MM.1S (cell line): ENCODE data around the gene TET3.

ENCODE experiments used
- DNase-seq: peaks from one replicate; pipeline ENCODE4 v3.0.0-alpha.2; 2015
- H2AFZ ChIP-seq: fragments of 300-600 bp; sonication (generic); 2 replicates; pipeline ENCODE4 v1.6.0; 2016; ENCODE audit warnings: antibody characterized with exemption, low read length
- H3F3A ChIP-seq: fragments of 300-600 bp; sonication (generic); 2 replicates; pipeline ENCODE4 v1.6.1; 2016; ENCODE audit warnings: mild to moderate bottlenecking, antibody characterized with exemption, low read length, moderate library complexity, mixed read lengths; ENCODE audit not compliant: insufficient read depth
- H3K27ac ChIP-seq: fragments of 300-600 bp; sonication (generic); 2 replicates; pipeline ENCODE4 v1.5.1; 2016; ENCODE audit warnings: mild to moderate bottlenecking, low read length
- H3K27me3 ChIP-seq: fragments of 300-600 bp; sonication (generic); replicated peaks from 2 replicates; pipeline ENCODE4 v1.6.0; 2016; ENCODE audit warnings: low read length; ENCODE audit not compliant: insufficient read depth
- H3K36me3 ChIP-seq: fragments of 300-600 bp; sonication (generic); replicated peaks from 2 replicates; pipeline ENCODE4 v1.6.1; 2016; ENCODE audit warnings: mild to moderate bottlenecking, low read length, mixed read lengths; ENCODE audit not compliant: insufficient read depth
- H3K4me1 ChIP-seq: fragments of 300-600 bp; sonication (generic); 2 replicates; pipeline ENCODE4 v1.6.1; 2016; ENCODE audit warnings: low read length, mixed read lengths
- H3K4me2 ChIP-seq: fragments of 300-600 bp; sonication (generic); 2 replicates; pipeline ENCODE4 v1.6.0; 2016; ENCODE audit warnings: low read depth, low read length
- H3K4me3 ChIP-seq: fragments of 300-600 bp; sonication (generic); 2 replicates; pipeline ENCODE4 v1.5.1; 2016; ENCODE audit warnings: low read length, mixed read lengths
- H3K79me2 ChIP-seq: fragments of 300-600 bp; sonication (generic); 2 replicates; pipeline ENCODE4 v1.6.1; 2016; ENCODE audit warnings: mixed run types, low read length, mixed read lengths
- H3K9ac ChIP-seq: fragments of 300-600 bp; sonication (generic); 2 replicates; pipeline ENCODE4 v1.6.1; 2016; ENCODE audit warnings: low read length, mixed read lengths
- H3K9me2 ChIP-seq: fragments of 300-600 bp; sonication (generic); replicated peaks from 2 replicates; pipeline ENCODE4 v1.6.1; 2016; ENCODE audit warnings: mild to moderate bottlenecking, low read length, mixed read lengths; ENCODE audit not compliant: insufficient read depth
- H3K9me3 ChIP-seq: fragments of 300-600 bp; sonication (generic); replicated peaks from 2 replicates; pipeline ENCODE4 v1.6.1; 2016; ENCODE audit warnings: mild to moderate bottlenecking, low read length, mixed read lengths; ENCODE audit not compliant: insufficient read depth
- H4K20me1 ChIP-seq: fragments of 300-600 bp; sonication (generic); 2 replicates; pipeline ENCODE4 v1.6.1; 2016; ENCODE audit warnings: mild to moderate bottlenecking, low read length, moderate library complexity, mixed read lengths; ENCODE audit not compliant: insufficient read depth
- EZH2 ChIP-seq: fragments of 300-600 bp; sonication (generic); optimal IDR thresholded peaks from 2 replicates; pipeline ENCODE3; 2017; ENCODE audit warnings: low read depth, mild to moderate bottlenecking, antibody characterized with exemption, low read length, mixed read lengths
- EZH2phosphoT487 ChIP-seq: fragments of 300-600 bp; sonication (generic); IDR thresholded peaks from 2 replicates; pipeline ENCODE4 v1.6.1; 2018; ENCODE audit warnings: antibody characterized with exemption, low read length
- TF ChIP-seq, protein P1 (sequence below): fragments of 300-600 bp; sonication (generic); IDR thresholded peaks from 2 replicates; pipeline ENCODE4 v1.5.1; 2016; ENCODE audit warnings: antibody characterized with exemption, low read length, mixed read lengths

TET3 gene

DNA sequence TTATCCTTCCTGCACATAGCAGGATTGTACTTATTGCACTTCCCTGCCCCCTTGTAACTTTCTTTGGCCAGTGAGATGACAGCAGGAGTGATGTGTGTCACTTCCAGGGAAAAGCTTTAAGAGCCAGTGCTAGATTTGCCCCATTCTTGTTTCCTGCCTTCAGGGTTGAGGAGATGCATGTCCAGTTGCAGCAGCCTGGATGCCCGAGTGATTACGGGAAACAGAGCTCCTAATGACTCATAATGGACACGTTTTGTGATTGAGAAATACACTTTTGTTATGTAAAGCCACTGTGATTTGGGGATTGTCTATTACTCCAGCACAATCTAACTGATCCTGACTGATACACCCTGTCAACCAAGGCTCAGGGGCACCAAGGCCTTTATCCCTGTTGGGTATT lies 5.0 kb upstream of the TET3 start:
- Histone ChIP-seq H3K9me3 (no peaks in the 10 kb centered on the region), H4K20me1 (no peaks in the 10 kb centered on the region), H3K4me2 (no peak overlapping the region), H3K27ac (no peak overlapping the region), H3K4me3 (no peak overlapping the region), H3K36me3 (no peaks in the 10 kb centered on the region), H3K9ac (no peak overlapping the region), H3K27me3 (0 out of 2 replicates have a peak, but pooled peaks cover 16% of the 10 kb centered on the region), H3F3A (peaks cover 16% of the 10 kb centered on the region), H3K4me1 (no peaks in the 10 kb centered on the region), H2AFZ (no peak overlapping the region), H3K79me2 (no peaks in the 10 kb centered on the region), H3K9me2 (no peaks in the 10 kb centered on the region)
- TF ChIP-seq, protein P1, sequence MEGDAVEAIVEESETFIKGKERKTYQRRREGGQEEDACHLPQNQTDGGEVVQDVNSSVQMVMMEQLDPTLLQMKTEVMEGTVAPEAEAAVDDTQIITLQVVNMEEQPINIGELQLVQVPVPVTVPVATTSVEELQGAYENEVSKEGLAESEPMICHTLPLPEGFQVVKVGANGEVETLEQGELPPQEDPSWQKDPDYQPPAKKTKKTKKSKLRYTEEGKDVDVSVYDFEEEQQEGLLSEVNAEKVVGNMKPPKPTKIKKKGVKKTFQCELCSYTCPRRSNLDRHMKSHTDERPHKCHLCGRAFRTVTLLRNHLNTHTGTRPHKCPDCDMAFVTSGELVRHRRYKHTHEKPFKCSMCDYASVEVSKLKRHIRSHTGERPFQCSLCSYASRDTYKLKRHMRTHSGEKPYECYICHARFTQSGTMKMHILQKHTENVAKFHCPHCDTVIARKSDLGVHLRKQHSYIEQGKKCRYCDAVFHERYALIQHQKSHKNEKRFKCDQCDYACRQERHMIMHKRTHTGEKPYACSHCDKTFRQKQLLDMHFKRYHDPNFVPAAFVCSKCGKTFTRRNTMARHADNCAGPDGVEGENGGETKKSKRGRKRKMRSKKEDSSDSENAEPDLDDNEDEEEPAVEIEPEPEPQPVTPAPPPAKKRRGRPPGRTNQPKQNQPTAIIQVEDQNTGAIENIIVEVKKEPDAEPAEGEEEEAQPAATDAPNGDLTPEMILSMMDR = no peak
- no peak for TF ChIP-seq EZH2
- TF ChIP-seq EZH2phosphoT487 = no peak
- no peak for DNase-seq

DNA sequence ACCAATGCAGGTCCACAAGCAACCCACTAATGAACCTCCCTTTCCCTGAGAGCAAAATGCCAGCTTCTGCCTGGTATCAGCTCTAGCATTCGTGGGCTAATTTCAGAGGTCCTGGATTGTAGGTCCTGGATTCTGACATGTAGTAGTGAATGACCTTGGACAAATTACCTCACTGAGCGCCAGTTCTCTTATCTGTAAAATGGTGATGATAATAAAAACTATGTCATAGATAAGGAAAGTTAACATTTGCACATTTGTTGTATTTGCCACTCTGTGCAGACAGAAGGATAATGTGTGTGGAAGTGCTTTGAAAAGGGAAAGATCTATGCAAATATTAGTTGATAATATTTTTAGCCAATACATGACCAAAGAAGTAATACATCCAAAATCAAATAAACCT lies 4.1 kb upstream of the TET3 start:
- Histone ChIP-seq H3F3A (peaks cover 16% of the 10 kb centered on the region), H3K9ac (no peak overlapping the region), H3K27me3 (0 out of 2 replicates have a peak, but pooled peaks cover 16% of the 10 kb centered on the region), H3K4me2 (peak overlapping the region; percentile 64; the same call in 1 of the 2 replicates), H3K4me3 (no peak overlapping the region), H3K79me2 (peaks cover 1% of the 10 kb centered on the region), H3K9me2 (no peaks in the 10 kb centered on the region), H3K4me1 (no peaks in the 10 kb centered on the region), H3K9me3 (no peaks in the 10 kb centered on the region), H3K27ac (no peak overlapping the region), H2AFZ (no peak overlapping the region), H4K20me1 (no peaks in the 10 kb centered on the region), H3K36me3 (no peaks in the 10 kb centered on the region)
- no peak for TF ChIP-seq EZH2phosphoT487
- TF ChIP-seq, protein P1 = no peak
- no peak for TF ChIP-seq EZH2
- no peak for DNase-seq

GRCh38 chr2:73981081-73982001 lies 3.4 kb upstream of the TET3 start:
- Histone ChIP-seq H3K4me3 (peak overlapping the region; percentile 43), H4K20me1 (no peaks in the 10 kb centered on the region), H3K27me3 (0 out of 2 replicates have a peak, but pooled peaks cover 16% of the 10 kb centered on the region), H3F3A (peaks cover 16% of the 10 kb centered on the region), H3K9me3 (no peaks in the 10 kb centered on the region), H3K4me2 (peak overlapping the region; percentile 64), H3K36me3 (no peaks in the 10 kb centered on the region), H3K9me2 (no peaks in the 10 kb centered on the region), H3K9ac (no peak overlapping the region), H3K79me2 (peaks cover 9% of the 10 kb centered on the region), H2AFZ (peak overlapping the region; percentile 51; the same call in 1 of the 2 replicates), H3K27ac (no peak overlapping the region), H3K4me1 (peaks cover 6% of the 10 kb centered on the region)
- TF ChIP-seq, protein P1 = no peak
- no peak for TF ChIP-seq EZH2phosphoT487
- TF ChIP-seq EZH2 = no peak
- no peak for DNase-seq
